ENCODE measurements around the gene NOP16. TPM values are rescaled to one million over a fixed set of nuclear protein-coding genes. Genes with fewer than 3 reads are reported as not detected.

Gene NOP16
- polyA plus RNA-seq, 4 donors: 26.5 to 33.7 (median 32.2) TPM

GRCh38 chr5:176362233-176362490 lies 26.2 kb downstream of the NOP16 start:
- no peak for DNase-seq (ENCODE audit: low read depth in 4 of 4, low spot score in 2 of 4)

- DNase-seq (ENCODE audit: low read depth in 4 of 4, low spot score in 2 of 4): peak; percentile 75 to 86 (median 82)
Observed at GRCh38 chr5:176361437-176362232, 26.8 kb downstream of the NOP16 start, which contains the start of gene KIAA1191. Gene KIAA1191 (minus strand): TSS chr5:176361764. CDS start chr5:176359508, 2,256 bp downstream.

- peak in 1 of 4 donors; percentile 14 for DNase-seq (ENCODE audit: low read depth in 4 of 4, low spot score in 2 of 4)
Observed at GRCh38 chr5:176360894-176361436, 27.4 kb downstream of the NOP16 start.

GRCh38 chr5:176359658-176360057 lies 28.7 kb downstream of the NOP16 start:
- no peak for DNase-seq (ENCODE audit: low read depth in 4 of 4, low spot score in 2 of 4)

- no peak for DNase-seq (ENCODE audit: low read depth in 4 of 4, low spot score in 2 of 4)
Observed at GRCh38 chr5:176356179-176356566, 32.2 kb downstream of the NOP16 start.

GRCh38 chr5:176355400-176356178 lies 32.8 kb downstream of the NOP16 start:
- DNase-seq (ENCODE audit: low read depth in 4 of 4, low spot score in 2 of 4): no peak

- no peak for DNase-seq (ENCODE audit: low read depth in 4 of 4, low spot score in 2 of 4)
Observed at GRCh38 chr5:176353533-176353932, 34.9 kb downstream of the NOP16 start.

- no peak for DNase-seq (ENCODE audit: low read depth in 4 of 4, low spot score in 2 of 4)
Observed at GRCh38 chr5:176352116-176352878, 36.1 kb downstream of the NOP16 start.

GRCh38 chr5:176350416-176350815 lies 38.0 kb downstream of the NOP16 start:
- DNase-seq (ENCODE audit: low read depth in 4 of 4, low spot score in 2 of 4): no peak

- DNase-seq (ENCODE audit: low read depth in 4 of 4, low spot score in 2 of 4): no peak
Observed at GRCh38 chr5:176342766-176343458, 45.5 kb downstream of the NOP16 start.

GRCh38 chr5:176342158-176342483 lies 46.3 kb downstream of the NOP16 start:
- no peak for DNase-seq (ENCODE audit: low read depth in 4 of 4, low spot score in 2 of 4)

- no peak for DNase-seq (ENCODE audit: low read depth in 4 of 4, low spot score in 2 of 4)
Observed at GRCh38 chr5:176341325-176342157, 46.9 kb downstream of the NOP16 start.

- no peak for DNase-seq (ENCODE audit: low read depth in 4 of 4, low spot score in 2 of 4)
Observed at GRCh38 chr5:176339304-176339703, 49.1 kb downstream of the NOP16 start.

GRCh38 chr5:176337913-176338312 lies 50.5 kb downstream of the NOP16 start:
- no peak for DNase-seq (ENCODE audit: low read depth in 4 of 4, low spot score in 2 of 4)

GRCh38 chr5:176334031-176334770 lies 54.2 kb downstream of the NOP16 start:
- DNase-seq (ENCODE audit: low read depth in 4 of 4, low spot score in 2 of 4): no peak
